Measurements from ENCODE around the gene MTMR3.

The MTMR3 gene

GRCh38 chr22:29944339-29944738 is 61.4 kb downstream of the MTMR3 start:
- H3K4me2 ChIP-seq (ENCODE audit: low read depth, low read length): no peak overlapping the region
- TF ChIP-seq EZH2phosphoT487 (IDR thresholded peaks at IDR 0.05; ENCODE audit: low read length) (no peak), CTCF (IDR thresholded peaks at IDR 0.05; ENCODE audit: low read length) (no peak), EZH2 (optimal IDR thresholded peaks at IDR 0.05; ENCODE audit: low read depth, low read length) (no peak)
- H4K20me1 ChIP-seq (ENCODE audit: insufficient read depth, low read length): peaks cover 5% of the 10 kb centered on the region; the same call in 1 of the 2 replicates
- no peaks in the 10 kb centered on the region for H3K9me2 ChIP-seq (replicated peaks; ENCODE audit: insufficient read depth, low read length)
- no peaks in the 10 kb centered on the region for H3K4me1 ChIP-seq (ENCODE audit: low read length)
- no peak overlapping the region for H2AFZ ChIP-seq (ENCODE audit: low read length)
- H3F3A ChIP-seq (ENCODE audit: insufficient read depth, low read length): no peaks in the 10 kb centered on the region
- no peak for DNase-seq
- H3K9me3 ChIP-seq (replicated peaks; ENCODE audit: insufficient read depth, low read length): no peaks in the 10 kb centered on the region
- H3K27ac ChIP-seq (ENCODE audit: low read length): no peak overlapping the region
- no peak overlapping the region for H3K9ac ChIP-seq (ENCODE audit: low read length)
- no peaks in the 10 kb centered on the region for H3K27me3 ChIP-seq (replicated peaks; ENCODE audit: insufficient read depth, low read length)
- no peaks in the 10 kb centered on the region for H3K36me3 ChIP-seq (replicated peaks; ENCODE audit: insufficient read depth, low read length)
- H3K79me2 ChIP-seq (ENCODE audit: low read length): peaks cover 69% of the 10 kb centered on the region
- no peak overlapping the region for H3K4me3 ChIP-seq (ENCODE audit: low read length)

- no peaks in the 10 kb centered on the region for H3K27me3 ChIP-seq (replicated peaks; ENCODE audit: insufficient read depth, low read length)
- no peak overlapping the region for H3K27ac ChIP-seq (ENCODE audit: low read length)
- peaks cover 71% of the 10 kb centered on the region for H3K79me2 ChIP-seq (ENCODE audit: low read length)
- peaks cover 5% of the 10 kb centered on the region; the same call in 1 of the 2 replicates for H4K20me1 ChIP-seq (ENCODE audit: insufficient read depth, low read length)
- H3K4me1 ChIP-seq (ENCODE audit: low read length): no peaks in the 10 kb centered on the region
- no peak overlapping the region for H3K4me3 ChIP-seq (ENCODE audit: low read length)
- no peaks in the 10 kb centered on the region for H3K9me3 ChIP-seq (replicated peaks; ENCODE audit: insufficient read depth, low read length)
- H3K9ac ChIP-seq (ENCODE audit: low read length): no peak overlapping the region
- H3K4me2 ChIP-seq (ENCODE audit: low read depth, low read length): no peak overlapping the region
- DNase-seq: no peak
- no peaks in the 10 kb centered on the region for H3F3A ChIP-seq (ENCODE audit: insufficient read depth, low read length)
- TF ChIP-seq EZH2 (optimal IDR thresholded peaks at IDR 0.05; ENCODE audit: low read depth, low read length) (no peak), EZH2phosphoT487 (IDR thresholded peaks at IDR 0.05; ENCODE audit: low read length) (no peak), CTCF (IDR thresholded peaks at IDR 0.05; ENCODE audit: low read length) (no peak)
- no peaks in the 10 kb centered on the region for H3K9me2 ChIP-seq (replicated peaks; ENCODE audit: insufficient read depth, low read length)
- H3K36me3 ChIP-seq (replicated peaks; ENCODE audit: insufficient read depth, low read length): no peaks in the 10 kb centered on the region
- no peak overlapping the region for H2AFZ ChIP-seq (ENCODE audit: low read length)
Observed at GRCh38 chr22:29945435-29945834, 62.5 kb downstream of the MTMR3 start.

- H3K9me2 ChIP-seq (replicated peaks; ENCODE audit: insufficient read depth, low read length): no peaks in the 10 kb centered on the region
- TF ChIP-seq EZH2phosphoT487 (IDR thresholded peaks at IDR 0.05; ENCODE audit: low read length): no peak
- no peak for TF ChIP-seq EZH2 (optimal IDR thresholded peaks at IDR 0.05; ENCODE audit: low read depth, low read length)
- TF ChIP-seq CTCF (IDR thresholded peaks at IDR 0.05; ENCODE audit: low read length): no peak
- H3K79me2 ChIP-seq (ENCODE audit: low read length): peaks cover 72% of the 10 kb centered on the region
- no peaks in the 10 kb centered on the region for H3K36me3 ChIP-seq (replicated peaks; ENCODE audit: insufficient read depth, low read length)
- H3K4me3 ChIP-seq (ENCODE audit: low read length): no peak overlapping the region
- peaks cover 5% of the 10 kb centered on the region; the same call in 1 of the 2 replicates for H4K20me1 ChIP-seq (ENCODE audit: insufficient read depth, low read length)
- no peaks in the 10 kb centered on the region for H3K4me1 ChIP-seq (ENCODE audit: low read length)
- no peaks in the 10 kb centered on the region for H3K27me3 ChIP-seq (replicated peaks; ENCODE audit: insufficient read depth, low read length)
- DNase-seq: no peak
- no peaks in the 10 kb centered on the region for H3K9me3 ChIP-seq (replicated peaks; ENCODE audit: insufficient read depth, low read length)
- H3K9ac ChIP-seq (ENCODE audit: low read length): no peak overlapping the region
- H3K27ac ChIP-seq (ENCODE audit: low read length): no peak overlapping the region
- H3F3A ChIP-seq (ENCODE audit: insufficient read depth, low read length): no peaks in the 10 kb centered on the region
- H3K4me2 ChIP-seq (ENCODE audit: low read depth, low read length): no peak overlapping the region
- no peak overlapping the region for H2AFZ ChIP-seq (ENCODE audit: low read length)
Observed at GRCh38 chr22:29946220-29946619, 63.2 kb downstream of the MTMR3 start.

Measured in MM.1S (cell line).